ENCODE measurements around the gene LPO.

The LPO gene

GRCh38 chr17:58229384-58229783 is 9.0 kb upstream of the LPO start:
- no peak for DNase-seq (ENCODE audit: low spot score)

- DNase-seq (ENCODE audit: low spot score) = no peak
Measured at GRCh38 chr17:58229881-58230280, 8.5 kb upstream of the LPO start.

DNA sequence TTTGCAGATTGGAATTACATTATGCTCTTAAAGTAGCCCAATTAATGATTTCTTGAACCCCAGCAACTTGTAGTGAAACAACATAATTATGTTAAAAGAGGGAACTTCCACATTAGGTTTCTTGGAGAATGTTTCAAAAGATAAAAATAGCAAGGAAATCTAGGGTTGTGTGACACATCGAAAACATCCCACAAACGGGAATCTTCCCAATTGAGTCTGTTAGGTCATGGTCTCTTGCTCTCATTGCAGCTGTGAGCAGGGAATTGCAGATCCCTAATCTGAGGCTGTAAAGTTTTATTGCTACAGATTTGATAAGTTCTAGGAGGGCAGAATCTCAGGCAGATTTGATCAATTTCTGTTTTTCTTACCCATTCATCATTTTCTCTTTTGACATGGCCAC is 6.7 kb upstream of the LPO start:
- no peak for DNase-seq (ENCODE audit: low spot score)

- no peak for DNase-seq (ENCODE audit: low spot score)
Measured at GRCh38 chr17:58232707-58233156, 5.7 kb upstream of the LPO start.

DNA sequence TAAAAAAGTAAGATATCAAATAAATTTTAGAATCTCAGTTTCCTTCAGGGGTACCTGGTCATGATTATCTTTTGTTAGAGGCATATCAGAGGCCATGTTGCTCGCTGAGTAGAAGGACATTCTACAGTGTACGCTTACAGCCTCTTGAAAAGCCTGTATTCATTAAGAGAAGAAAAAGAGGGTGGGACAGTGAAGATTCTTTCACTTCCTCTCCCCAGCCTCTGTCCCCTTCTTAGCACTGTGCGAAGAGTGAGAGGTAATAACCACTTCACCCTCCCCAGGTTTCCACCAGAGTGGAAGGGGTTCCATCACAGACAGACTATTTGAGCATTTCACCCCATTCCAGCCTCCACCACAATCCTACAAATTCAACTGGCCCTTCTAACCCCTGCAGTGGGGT is 4.8 kb upstream of the LPO start:
- DNase-seq (ENCODE audit: low spot score) = peak; percentile 36

- DNase-seq (ENCODE audit: low spot score) = no peak
Measured at GRCh38 chr17:58234512-58234911, 3.9 kb upstream of the LPO start.

- DNase-seq (ENCODE audit: low spot score) = no peak
Measured at GRCh38 chr17:58235821-58236220, 2.6 kb upstream of the LPO start.

DNA sequence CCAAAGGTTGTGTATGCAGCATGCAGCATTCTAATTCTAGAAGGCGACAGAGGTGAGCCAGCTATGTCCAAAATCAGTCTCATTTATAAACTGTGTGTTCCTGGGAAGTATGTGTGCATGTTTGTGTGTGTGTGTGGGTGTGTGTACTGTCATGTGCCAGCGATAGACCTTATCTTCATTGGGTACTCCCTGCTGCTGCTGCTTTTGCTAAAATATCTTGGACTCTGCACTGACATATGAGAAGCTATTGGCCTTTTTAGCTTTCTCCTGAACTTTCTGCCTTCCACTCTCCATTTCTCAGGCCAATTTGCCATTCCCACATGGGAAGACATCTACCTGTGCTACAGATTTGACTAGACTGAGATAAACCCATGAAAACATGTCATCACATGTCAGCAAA is 2.0 kb upstream of the LPO start:
- no peak for DNase-seq (ENCODE audit: low spot score)

GRCh38 chr17:58239987-58240386 is 1.6 kb downstream of the LPO start:
- no peak for DNase-seq (ENCODE audit: low spot score)

GRCh38 chr17:58242171-58242784 is 3.9 kb downstream of the LPO start:
- DNase-seq (ENCODE audit: low spot score) = no peak

DNA sequence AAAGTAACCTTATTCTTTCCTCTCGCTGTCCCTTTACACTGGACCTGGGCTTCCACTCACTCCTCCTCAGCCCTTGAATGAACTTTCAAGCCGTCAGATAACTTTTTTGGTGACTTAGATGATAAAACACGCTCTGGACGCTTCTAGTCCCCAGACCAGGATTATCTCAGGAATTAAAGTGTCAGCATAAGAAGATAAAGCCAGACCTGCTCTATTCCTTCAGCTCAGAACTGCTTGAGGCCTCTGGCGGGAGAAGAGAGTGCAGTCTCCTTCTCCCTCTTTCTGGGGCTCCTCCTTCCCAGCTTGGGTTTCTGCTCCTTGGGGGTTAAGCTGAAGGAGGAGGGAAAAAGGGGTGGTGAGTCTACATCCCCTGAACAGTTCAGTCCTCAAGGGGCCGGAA is 6.6 kb downstream of the LPO start:
- no peak for DNase-seq (ENCODE audit: low spot score)

DNA sequence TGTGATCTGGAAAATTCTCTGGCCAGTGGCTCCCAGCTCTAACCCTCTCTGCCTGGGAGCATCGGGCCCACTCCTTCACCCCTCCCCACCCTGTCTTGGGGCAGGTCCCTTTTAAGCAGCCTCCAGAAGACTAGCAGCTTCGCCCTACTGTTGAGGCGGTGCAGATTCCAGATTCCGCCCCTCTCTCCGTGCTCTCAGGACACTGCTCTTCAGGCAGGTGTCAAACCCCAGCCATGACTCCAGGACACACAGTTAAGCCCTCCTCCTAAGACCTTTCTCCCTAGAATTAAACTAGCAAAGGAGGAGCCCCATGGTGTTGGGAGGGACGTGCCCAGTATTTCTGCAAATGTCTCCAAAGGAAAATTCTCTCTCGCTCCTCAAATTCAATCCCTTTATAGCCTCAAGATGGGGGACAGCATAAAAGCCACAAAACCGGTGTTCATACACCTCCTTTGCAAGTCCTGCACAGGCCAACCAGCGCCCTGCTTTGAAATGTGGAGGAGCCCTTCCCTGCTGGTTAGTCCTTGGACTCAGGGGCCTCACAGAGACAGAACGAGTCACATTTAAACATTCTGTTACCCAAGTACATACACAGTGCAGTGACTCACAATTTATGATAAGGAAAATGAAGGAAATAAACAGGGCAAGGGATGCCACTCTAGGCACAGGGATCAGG is 7.2 kb downstream of the LPO start:
- DNase-seq (ENCODE audit: low spot score) = no peak

GRCh38 chr17:58246104-58246740 is 7.8 kb downstream of the LPO start:
- DNase-seq (ENCODE audit: low spot score) = no peak

GRCh38 chr17:58246781-58247180 is 8.4 kb downstream of the LPO start:
- DNase-seq (ENCODE audit: low spot score) = no peak

- DNase-seq (ENCODE audit: low spot score) = no peak
Measured at GRCh38 chr17:58247511-58248363, 9.4 kb downstream of the LPO start.

DNA sequence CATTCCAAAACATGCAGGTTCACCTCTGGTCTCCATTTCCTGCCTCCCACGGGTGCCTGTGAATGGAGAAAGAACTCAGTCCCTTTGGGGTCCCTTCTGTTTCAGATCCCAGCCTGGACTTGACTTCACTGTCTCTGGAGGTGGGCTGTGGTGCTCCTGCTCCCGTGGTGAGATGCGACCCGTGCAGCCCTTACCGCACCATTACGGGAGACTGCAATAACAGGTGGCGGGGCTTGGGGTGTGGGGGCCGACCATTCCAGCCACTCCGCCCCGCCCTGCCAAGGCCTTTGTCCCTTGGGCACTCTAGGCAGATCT is 10.5 kb downstream of the LPO start:
- DNase-seq (ENCODE audit: low spot score) = no peak

GRCh38 chr17:58249270-58250133 is 11.1 kb downstream of the LPO start:
- DNase-seq (ENCODE audit: low spot score) = peak; percentile 62

DNA sequence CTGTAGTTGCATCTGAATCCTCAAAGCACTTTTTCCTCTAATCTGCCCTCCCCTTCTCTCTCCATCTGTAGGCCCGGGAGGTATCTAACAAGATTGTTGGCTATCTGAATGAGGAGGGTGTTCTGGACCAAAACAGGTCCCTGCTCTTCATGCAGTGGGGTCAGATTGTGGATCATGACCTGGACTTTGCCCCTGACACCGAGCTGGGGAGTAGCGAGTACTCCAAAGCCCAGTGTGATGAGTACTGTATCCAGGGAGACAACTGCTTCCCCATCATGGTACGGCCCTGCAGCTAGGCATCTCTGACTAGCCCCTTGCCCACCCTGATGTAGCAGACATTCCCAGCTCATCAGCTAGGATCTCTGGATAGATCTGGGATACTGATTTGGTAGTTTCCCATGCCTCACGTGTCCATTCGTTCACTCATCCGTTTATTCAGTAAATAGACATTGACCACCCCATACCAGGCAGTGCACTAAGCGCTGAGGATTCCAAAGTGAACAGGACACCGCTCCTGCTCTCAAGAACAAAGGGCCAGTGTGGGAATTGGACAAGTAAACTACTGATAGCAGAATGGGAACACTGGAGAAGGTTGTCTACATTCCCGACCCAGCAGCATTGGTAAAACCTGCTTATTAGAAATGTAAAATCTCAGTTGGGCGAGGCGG is 12.1 kb downstream of the LPO start:
- no peak for DNase-seq (ENCODE audit: low spot score)

DNA sequence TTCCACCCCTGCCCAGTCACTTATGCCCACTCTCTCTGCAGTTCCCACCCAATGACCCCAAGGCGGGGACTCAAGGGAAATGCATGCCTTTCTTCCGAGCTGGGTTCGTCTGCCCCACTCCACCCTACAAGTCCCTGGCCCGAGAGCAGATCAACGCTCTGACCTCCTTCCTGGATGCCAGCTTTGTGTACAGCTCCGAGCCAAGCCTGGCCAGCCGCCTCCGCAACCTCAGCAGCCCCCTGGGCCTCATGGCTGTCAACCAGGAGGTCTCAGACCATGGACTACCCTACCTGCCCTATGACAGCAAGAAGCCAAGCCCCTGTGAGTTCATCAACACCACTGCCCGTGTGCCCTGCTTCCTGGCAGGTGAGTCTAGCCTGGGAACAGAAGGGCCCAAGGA is 13.8 kb downstream of the LPO start:
- no peak for DNase-seq (ENCODE audit: low spot score)

GRCh38 chr17:58253082-58253481 is 14.7 kb downstream of the LPO start:
- no peak for DNase-seq (ENCODE audit: low spot score)

GRCh38 chr17:58254803-58255202 is 16.4 kb downstream of the LPO start:
- no peak for DNase-seq (ENCODE audit: low spot score)
